ENCODE results near the gene ANKRD6. TPM values are rescaled to one million over a fixed set of nuclear protein-coding genes. Genes with fewer than 3 reads are reported as not detected.
A peak's percentile ranks its signal among the peaks of the same experiment; 100 is the strongest.

The ANKRD6 gene
- total RNA-seq, 1 experiment from 2014 or later: 25.4 TPM

- no peak overlapping the region for H3K27ac ChIP-seq (ENCODE audit: low read depth, low read length, poor library complexity, severe bottlenecking)
- H3K36me3 ChIP-seq (ENCODE audit: insufficient read depth, low read length, poor library complexity, severe bottlenecking): no peaks in the 10 kb centered on the region
- no peak overlapping the region for H3K4me3 ChIP-seq (ENCODE audit: low read depth, low read length, poor library complexity, severe bottlenecking)
- intact Hi-C loops (cut with micrococcal nuclease; ENCODE audit: unreplicated experiment): loop anchor here (5.0 kb wide), 1 partner anchor 159 kb away; no protein-coding TSS in a partner anchor
- BruUV-seq (replicated peaks): no TSS peak
- ChIA-PET CTCF (no interaction called here), POLR2A (ENCODE audit: low non-redundant PET) (no interaction called here)
- no peak for TF ChIP-seq EZH2 (IDR thresholded peaks at IDR 0.05; ENCODE audit: borderline replicate concordance, low read depth, low read length, poor library complexity, severe bottlenecking)
- TF ChIP-seq, protein P1, sequence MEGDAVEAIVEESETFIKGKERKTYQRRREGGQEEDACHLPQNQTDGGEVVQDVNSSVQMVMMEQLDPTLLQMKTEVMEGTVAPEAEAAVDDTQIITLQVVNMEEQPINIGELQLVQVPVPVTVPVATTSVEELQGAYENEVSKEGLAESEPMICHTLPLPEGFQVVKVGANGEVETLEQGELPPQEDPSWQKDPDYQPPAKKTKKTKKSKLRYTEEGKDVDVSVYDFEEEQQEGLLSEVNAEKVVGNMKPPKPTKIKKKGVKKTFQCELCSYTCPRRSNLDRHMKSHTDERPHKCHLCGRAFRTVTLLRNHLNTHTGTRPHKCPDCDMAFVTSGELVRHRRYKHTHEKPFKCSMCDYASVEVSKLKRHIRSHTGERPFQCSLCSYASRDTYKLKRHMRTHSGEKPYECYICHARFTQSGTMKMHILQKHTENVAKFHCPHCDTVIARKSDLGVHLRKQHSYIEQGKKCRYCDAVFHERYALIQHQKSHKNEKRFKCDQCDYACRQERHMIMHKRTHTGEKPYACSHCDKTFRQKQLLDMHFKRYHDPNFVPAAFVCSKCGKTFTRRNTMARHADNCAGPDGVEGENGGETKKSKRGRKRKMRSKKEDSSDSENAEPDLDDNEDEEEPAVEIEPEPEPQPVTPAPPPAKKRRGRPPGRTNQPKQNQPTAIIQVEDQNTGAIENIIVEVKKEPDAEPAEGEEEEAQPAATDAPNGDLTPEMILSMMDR (conservative IDR thresholded peaks at IDR 0.05; ENCODE audit: low read depth, low read length): no peak
- H3K4me1 ChIP-seq (ENCODE audit: insufficient read depth, low read length, poor library complexity, severe bottlenecking): no peaks in the 10 kb centered on the region
- no peaks in the 10 kb centered on the region for H3K9me3 ChIP-seq (ENCODE audit: low read depth, low read length, poor library complexity, severe bottlenecking)
- H3K27me3 ChIP-seq (replicated peaks; ENCODE audit: insufficient read depth, low read depth, low read length, poor library complexity): no peaks in the 10 kb centered on the region
- no peak for DNase-seq (ENCODE audit: low spot score)
Observed at GRCh38 chr6:89596056-89596455, 163.1 kb downstream of the ANKRD6 start.

GRCh38 chr6:89596484-89596883 is 163.5 kb downstream of the ANKRD6 start:
- CTCF ChIA-PET: no interaction called here
- peak; percentile 39 for DNase-seq (ENCODE audit: low spot score)
- TF ChIP-seq EZH2 (IDR thresholded peaks at IDR 0.05; ENCODE audit: borderline replicate concordance, low read depth, low read length, poor library complexity, severe bottlenecking): no peak
- TF ChIP-seq, protein P1 (conservative IDR thresholded peaks at IDR 0.05; ENCODE audit: low read depth, low read length): no peak
- Histone ChIP-seq H3K36me3 (ENCODE audit: insufficient read depth, low read length, poor library complexity, severe bottlenecking) (no peaks in the 10 kb centered on the region), H3K27ac (ENCODE audit: low read depth, low read length, poor library complexity, severe bottlenecking) (no peak overlapping the region), H3K4me3 (ENCODE audit: low read depth, low read length, poor library complexity, severe bottlenecking) (no peak overlapping the region), H3K27me3 (replicated peaks; ENCODE audit: insufficient read depth, low read depth, low read length, poor library complexity) (no peaks in the 10 kb centered on the region), H3K4me1 (ENCODE audit: insufficient read depth, low read length, poor library complexity, severe bottlenecking) (no peaks in the 10 kb centered on the region), H3K9me3 (ENCODE audit: low read depth, low read length, poor library complexity, severe bottlenecking) (no peaks in the 10 kb centered on the region)
- intact Hi-C loops (cut with micrococcal nuclease; ENCODE audit: unreplicated experiment): loop anchor here (5.0 kb wide), 1 partner anchor 159 kb away; no protein-coding TSS in a partner anchor
- no TSS peak for BruUV-seq (replicated peaks)
- POLR2A ChIA-PET (ENCODE audit: low non-redundant PET): no interaction called here

GRCh38 chr6:89597372-89597771 is 164.4 kb downstream of the ANKRD6 start:
- Histone ChIP-seq H3K9me3 (ENCODE audit: low read depth, low read length, poor library complexity, severe bottlenecking) (no peaks in the 10 kb centered on the region), H3K27me3 (replicated peaks; ENCODE audit: insufficient read depth, low read depth, low read length, poor library complexity) (no peaks in the 10 kb centered on the region), H3K36me3 (ENCODE audit: insufficient read depth, low read length, poor library complexity, severe bottlenecking) (no peaks in the 10 kb centered on the region), H3K4me1 (ENCODE audit: insufficient read depth, low read length, poor library complexity, severe bottlenecking) (no peaks in the 10 kb centered on the region), H3K27ac (ENCODE audit: low read depth, low read length, poor library complexity, severe bottlenecking) (no peak overlapping the region), H3K4me3 (ENCODE audit: low read depth, low read length, poor library complexity, severe bottlenecking) (no peak overlapping the region)
- ChIA-PET CTCF (no interaction called here), POLR2A (ENCODE audit: low non-redundant PET) (no interaction called here)
- intact Hi-C loops (cut with micrococcal nuclease; ENCODE audit: unreplicated experiment): loop anchor here (5.0 kb wide), 1 partner anchor 160 kb away; no protein-coding TSS in a partner anchor
- no peak for DNase-seq (ENCODE audit: low spot score)
- BruUV-seq (replicated peaks): no TSS peak
- TF ChIP-seq, protein P1 (conservative IDR thresholded peaks at IDR 0.05; ENCODE audit: low read depth, low read length): no peak
- TF ChIP-seq EZH2 (IDR thresholded peaks at IDR 0.05; ENCODE audit: borderline replicate concordance, low read depth, low read length, poor library complexity, severe bottlenecking): no peak

Data from A673 (cell line).